Mesenchymal stem cell (in vitro differentiated cells and primary cell): ENCODE measurements around the gene P3H2.

Source experiments
- DNase-seq: peaks from one replicate; pipeline ENCODE4 v3.0.0-alpha.2; 2013
- H2AFZ ChIP-seq: one replicate; pipeline ENCODE4 v1.6.1; 2013; ENCODE audit warnings: low read depth, mild to moderate bottlenecking, control low read depth, inconsistent platforms, low read length, moderate library complexity
- H2AK5ac ChIP-seq: 2 replicates; pipeline ENCODE4 v1.6.1; 2013; ENCODE audit warnings: low read length, moderate library complexity, mild to moderate bottlenecking, inconsistent platforms; ENCODE audit not compliant: severe bottlenecking
- H2BK120ac ChIP-seq: one replicate; pipeline ENCODE4 v1.6.1; 2013; ENCODE audit warnings: low read depth, mild to moderate bottlenecking, inconsistent platforms, low read length, moderate library complexity
- H2BK12ac ChIP-seq, 2 experiments: one replicate each; pipeline ENCODE4 v1.6.1; 2013; ENCODE audit warnings: inconsistent platforms in 2 of 2, low read length in 2 of 2, mild to moderate bottlenecking in 2 of 2, moderate library complexity in 2 of 2, control low read depth in 1 of 2
- H2BK15ac ChIP-seq: one replicate; pipeline ENCODE4 v1.6.1; 2013; ENCODE audit warnings: mild to moderate bottlenecking, low read depth, inconsistent platforms; ENCODE audit not compliant: poor library complexity, severe bottlenecking
- H2BK5ac ChIP-seq: 2 replicates; pipeline ENCODE4 v1.6.1; 2013; ENCODE audit warnings: low read depth, mild to moderate bottlenecking, low read length, control low read depth, inconsistent platforms; ENCODE audit not compliant: poor library complexity, severe bottlenecking
- H3K14ac ChIP-seq, 2 experiments: one replicate each; pipeline ENCODE4 v1.6.1; 2013; ENCODE audit warnings: inconsistent platforms in 2 of 2, low read length in 2 of 2, control low read depth in 1 of 2, mild to moderate bottlenecking in 1 of 2, moderate library complexity in 1 of 2
- H3K18ac ChIP-seq, 2 experiments: one replicate each; pipeline ENCODE4 v1.6.1; 2013; ENCODE audit warnings: inconsistent platforms in 2 of 2, low read length in 2 of 2, control low read depth in 1 of 2, low read depth in 1 of 2, mild to moderate bottlenecking in 1 of 2
- H3K23ac ChIP-seq, 2 experiments: one replicate each; pipeline ENCODE4 v1.6.1; 2013; ENCODE audit warnings: inconsistent platforms in 2 of 2, low read length in 2 of 2, mild to moderate bottlenecking in 2 of 2, moderate library complexity in 2 of 2, control low read depth in 1 of 2
- H3K27ac ChIP-seq: 2 replicates; pipeline ENCODE4 v1.5.1; 2013; ENCODE audit warnings: mild to moderate bottlenecking, moderate library complexity, low read length, control low read depth, inconsistent platforms; ENCODE audit not compliant: poor library complexity, severe bottlenecking
- H3K27me3 ChIP-seq, 2 experiments: 2 replicates each; pipeline versions ENCODE4 v1.6.1 to v1.7.0; 2013; ENCODE audit warnings: low read length in 2 of 2, mild to moderate bottlenecking in 2 of 2, moderate library complexity in 2 of 2, control low read depth in 1 of 2, inconsistent platforms in 1 of 2; ENCODE audit not compliant: control insufficient read depth in 1 of 2, insufficient read depth in 1 of 2
- H3K36me3 ChIP-seq, 2 experiments: 2 replicates each; pipeline versions ENCODE4 v1.6.1 to v1.7.0; 2013; ENCODE audit warnings: low read length in 2 of 2, control low read depth in 1 of 2, inconsistent platforms in 1 of 2, low read depth in 1 of 2, mild to moderate bottlenecking in 1 of 2; ENCODE audit not compliant: insufficient read depth in 2 of 2, control insufficient read depth in 1 of 2
- H3K4ac ChIP-seq, 2 experiments: one replicate each; pipeline ENCODE4 v1.6.1; 2013; ENCODE audit warnings: inconsistent platforms in 2 of 2, low read length in 2 of 2, mild to moderate bottlenecking in 2 of 2, moderate library complexity in 2 of 2, control low read depth in 1 of 2, low read depth in 1 of 2
- H3K4me1 ChIP-seq: 2 replicates; pipeline ENCODE4 v1.6.1; 2013; ENCODE audit warnings: low read depth, low read length, control low read depth; ENCODE audit not compliant: control insufficient read depth, insufficient read depth
- H3K4me2 ChIP-seq: 2 replicates; pipeline ENCODE4 v1.6.1; 2013; ENCODE audit warnings: low read length, mild to moderate bottlenecking, inconsistent platforms; ENCODE audit not compliant: poor library complexity, severe bottlenecking
- H3K4me3 ChIP-seq, 2 experiments: 2 replicates each; pipeline versions ENCODE4 v1.5.1 to v1.7.0; 2013; ENCODE audit warnings: low read length in 2 of 2, mild to moderate bottlenecking in 2 of 2, control low read depth in 1 of 2, low read depth in 1 of 2; ENCODE audit not compliant: insufficient read depth in 1 of 2
- H3K79me1 ChIP-seq: replicated peaks from 2 replicates; pipeline ENCODE4 v1.6.1; 2013; ENCODE audit warnings: mild to moderate bottlenecking, control low read depth, low read length, inconsistent platforms; ENCODE audit not compliant: poor library complexity, severe bottlenecking
- H3K9ac ChIP-seq: 2 replicates; pipeline ENCODE4 v1.7.0; 2013; ENCODE audit warnings: mild to moderate bottlenecking, low read length, moderate library complexity
- H3K9me3 ChIP-seq: 2 replicates; pipeline ENCODE4 v1.7.0; 2013; ENCODE audit warnings: mild to moderate bottlenecking, low read length; ENCODE audit not compliant: control insufficient read depth
- H4K8ac ChIP-seq: one replicate; pipeline ENCODE4 v1.6.1; 2013; ENCODE audit warnings: inconsistent platforms, mild to moderate bottlenecking, low read length, moderate library complexity
- H4K91ac ChIP-seq: one replicate; pipeline ENCODE4 v1.6.1; 2013; ENCODE audit warnings: mild to moderate bottlenecking, low read length, inconsistent platforms
- WGBS: methylation state at CpG from one replicate; pipeline ENCODE4 v1.1.7; 2013; ENCODE audit warnings: mixed read lengths; 5-methylcytosine and 5-hydroxymethylcytosine counted together

P3H2 gene

GRCh38 chr3:190063490-190063889 is 57.2 kb downstream of the P3H2 start:
- H2BK12ac ChIP-seq: no peak overlapping the region
- H3K23ac ChIP-seq: no peak overlapping the region
- no peaks in the 10 kb centered on the region for H3K9me3 ChIP-seq
- H2BK15ac ChIP-seq: no peak overlapping the region
- no peak overlapping the region for H3K9ac ChIP-seq
- H3K27ac ChIP-seq: peak overlapping the region; percentile 74
- peak overlapping the region; percentile 22 for H2BK5ac ChIP-seq
- DNase-seq: no peak
- H2BK120ac ChIP-seq: no peak overlapping the region
- no peak overlapping the region for H3K4me2 ChIP-seq
- no peaks in the 10 kb centered on the region for H3K27me3 ChIP-seq
- no peak overlapping the region for H3K18ac ChIP-seq
- H3K36me3 ChIP-seq: no peaks in the 10 kb centered on the region
- H2AFZ ChIP-seq: no peak overlapping the region
- peaks cover 6% of the 10 kb centered on the region for H3K4me1 ChIP-seq
- H3K14ac ChIP-seq: no peak overlapping the region
- H4K8ac ChIP-seq: no peak overlapping the region
- WGBS: 45% methylated on average over 2 of the region's 3 CpGs
- peak overlapping the region; percentile 12 for H2AK5ac ChIP-seq
- H4K91ac ChIP-seq: no peak overlapping the region
- H3K4ac ChIP-seq: peak overlapping the region in 1 of 2 experiments; percentile 49
- peaks cover 2% of the 10 kb centered on the region for H3K79me1 ChIP-seq
- H3K4me3 ChIP-seq: no peak overlapping the region

- Histone ChIP-seq H2BK5ac (no peak overlapping the region), H2AK5ac (no peak overlapping the region), H3K4me2 (no peak overlapping the region), H4K8ac (no peak overlapping the region), H2BK12ac (no peak overlapping the region), H3K27ac (no peak overlapping the region), H4K91ac (no peak overlapping the region), H2BK120ac (no peak overlapping the region), H3K79me1 (peaks cover 7% of the 10 kb centered on the region), H3K18ac (no peak overlapping the region), H3K4me1 (peaks cover 6% of the 10 kb centered on the region), H3K36me3 (no peaks in the 10 kb centered on the region), H3K14ac (no peak overlapping the region), H2BK15ac (no peak overlapping the region), H3K27me3 (no peaks in the 10 kb centered on the region), H3K4ac (peak overlapping the region in 1 of 2 experiments; percentile 28), H2AFZ (no peak overlapping the region), H3K23ac (no peak overlapping the region), H3K4me3 (no peak overlapping the region), H3K9me3 (no peaks in the 10 kb centered on the region), H3K9ac (no peak overlapping the region)
- WGBS: 94% methylated on average over 2 of the region's 4 CpGs
- no peak for DNase-seq
Observed at GRCh38 chr3:190060192-190060775, 60.4 kb downstream of the P3H2 start.

GRCh38 chr3:190059242-190059590 is 61.5 kb downstream of the P3H2 start:
- Histone ChIP-seq H2AFZ (no peak overlapping the region), H2BK15ac (peak overlapping the region; percentile 21), H3K4me1 (peaks cover 6% of the 10 kb centered on the region), H2BK120ac (peak overlapping the region; percentile 51), H3K4ac (peak overlapping the region in 1 of 2 experiments; percentile 86), H4K91ac (no peak overlapping the region), H2BK5ac (no peak overlapping the region), H3K18ac (peak overlapping the region; percentile 61 to 90), H3K27me3 (no peaks in the 10 kb centered on the region), H3K23ac (peak overlapping the region in 1 of 2 experiments; percentile 92), H3K79me1 (peaks cover 13% of the 10 kb centered on the region), H3K9ac (no peak overlapping the region), H3K9me3 (no peaks in the 10 kb centered on the region), H3K36me3 (no peaks in the 10 kb centered on the region), H2BK12ac (peak overlapping the region; percentile 35 to 79), H3K27ac (peak overlapping the region; percentile 37), H2AK5ac (peak overlapping the region; percentile 96), H3K4me2 (no peak overlapping the region), H3K14ac (no peak overlapping the region), H4K8ac (peak overlapping the region; percentile 79), H3K4me3 (no peak overlapping the region)
- DNase-seq: peak; percentile 74
- WGBS: 100% methylated on average over 1 of the region's 1 CpG

- peak overlapping the region; percentile 4 for H4K8ac ChIP-seq
- H2BK15ac ChIP-seq: no peak overlapping the region
- peak overlapping the region; percentile 59 for H2AK5ac ChIP-seq
- H3K14ac ChIP-seq: peak overlapping the region in 1 of 2 experiments; percentile 18
- peak overlapping the region; percentile 2 for H4K91ac ChIP-seq
- H3K9me3 ChIP-seq: no peaks in the 10 kb centered on the region
- no peaks in the 10 kb centered on the region for H3K36me3 ChIP-seq
- no peak overlapping the region for H3K4me2 ChIP-seq
- H2BK5ac ChIP-seq: no peak overlapping the region
- peak overlapping the region; percentile 5 for H2BK120ac ChIP-seq
- peaks cover 7% of the 10 kb centered on the region for H3K4me1 ChIP-seq
- peak overlapping the region in 1 of 2 experiments; percentile 67 for H3K18ac ChIP-seq
- 37% methylated on average over 3 of the region's 4 CpGs for WGBS
- H3K4me3 ChIP-seq: no peak overlapping the region
- DNase-seq: peak; percentile 73
- H3K79me1 ChIP-seq: peaks cover 13% of the 10 kb centered on the region
- H3K27me3 ChIP-seq: no peaks in the 10 kb centered on the region
- H2AFZ ChIP-seq: no peak overlapping the region
- peak overlapping the region; percentile 4 to 79 for H2BK12ac ChIP-seq
- peak overlapping the region in 1 of 2 experiments; percentile 85 for H3K4ac ChIP-seq
- peak overlapping the region; percentile 33 for H3K27ac ChIP-seq
- H3K23ac ChIP-seq: peak overlapping the region in 1 of 2 experiments; percentile 92
- H3K9ac ChIP-seq: no peak overlapping the region
Observed at GRCh38 chr3:190058521-190059241, 62.0 kb downstream of the P3H2 start.
